Measurements from ENCODE around the gene RNF38.

GRCh38 chr9:36290996-36291395, 109.1 kb downstream of the RNF38 start:
- no peak for TF ChIP-seq EZH2 (IDR thresholded peaks at IDR 0.05; ENCODE audit: insufficient read depth, low read length)
- no peak for TF ChIP-seq CTCF (IDR thresholded peaks at IDR 0.05; ENCODE audit: insufficient read depth, low read depth, low read length)
